Measurements from ENCODE around the gene CNOT6L.
"Not testable (repeated sequence)": the region's sequence is repeated elsewhere in the genome, so short reads cannot be mapped to it uniquely, and the experiment has no call there.

CNOT6L gene

GRCh38 chr4:77819843-77820648, 878 bp upstream of the CNOT6L start:
- DNase-seq = peak; percentile 97

DNA sequence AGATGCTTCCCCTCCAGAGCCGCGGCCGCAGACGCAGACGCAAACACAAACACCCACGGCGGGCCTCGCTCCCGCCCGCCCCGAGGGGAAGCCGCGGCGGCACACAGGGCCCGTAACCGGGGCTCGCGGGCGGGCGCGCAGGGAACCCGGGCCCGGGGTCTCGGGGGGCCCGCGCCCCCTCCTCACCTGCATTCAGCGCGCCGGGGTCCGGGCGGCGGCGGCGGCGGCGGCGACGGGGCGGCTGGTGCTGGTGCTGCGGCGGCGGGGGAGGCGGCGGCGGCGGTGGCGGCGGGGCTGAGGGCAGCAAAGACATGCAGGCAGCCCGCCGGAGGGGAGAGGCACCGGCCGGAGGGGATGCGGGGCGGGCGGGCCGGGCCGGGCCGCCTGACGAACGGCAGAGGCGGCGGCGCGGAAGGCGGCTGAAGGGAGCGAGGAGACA, 255 bp upstream of the CNOT6L start:
- DNase-seq = peak; percentile 14

DNA sequence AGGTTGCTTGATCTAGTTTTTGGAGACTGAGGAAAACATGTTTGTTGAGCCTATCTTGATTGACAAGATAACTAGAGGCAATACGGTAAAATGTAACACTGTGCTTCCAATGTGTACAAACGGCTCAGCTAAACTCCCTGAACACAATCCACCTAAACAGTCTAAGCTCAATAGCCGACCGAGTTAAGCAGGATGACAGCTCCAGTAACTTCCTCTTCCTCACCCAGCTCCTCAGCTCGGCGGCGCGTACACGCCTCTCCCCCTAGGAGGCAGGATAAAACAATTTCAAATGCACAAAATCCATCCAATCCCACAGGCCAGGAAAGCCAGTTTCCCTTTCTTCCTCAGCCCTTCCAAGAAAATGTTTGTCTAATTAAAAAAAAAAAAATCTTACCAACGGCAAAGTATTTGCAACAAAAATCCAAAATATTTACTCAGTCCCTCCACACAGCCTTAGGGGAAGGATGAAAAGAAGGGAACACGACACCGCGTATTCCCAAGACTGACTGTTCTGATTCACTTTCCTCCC, 1.0 kb downstream of the CNOT6L start:
- DNase-seq = peak; percentile 67

GRCh38 chr4:77817304-77818072, 1.7 kb downstream of the CNOT6L start:
- peak; percentile 27 for DNase-seq

DNA sequence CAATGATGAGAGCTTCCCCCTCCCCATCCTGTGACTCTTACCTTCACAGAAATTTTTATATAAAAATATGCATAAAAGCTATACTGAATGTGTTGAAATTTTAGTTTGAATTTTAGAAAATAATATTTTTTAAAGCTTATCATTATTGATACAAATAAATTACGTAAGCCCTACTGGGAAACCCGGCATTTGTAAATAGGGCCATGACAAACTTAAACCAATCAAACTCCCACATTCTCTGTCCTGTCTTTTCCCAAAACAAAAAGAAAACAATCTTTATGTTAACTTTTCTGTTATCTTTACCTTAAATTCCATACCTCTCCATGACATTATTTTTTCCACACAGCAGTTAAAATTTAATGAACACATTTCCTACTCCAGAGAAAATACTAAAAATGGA, 2.6 kb downstream of the CNOT6L start:
- no peak for DNase-seq

GRCh38 chr4:77815636-77816035, 3.5 kb downstream of the CNOT6L start:
- DNase-seq = peak; percentile 12

- DNase-seq = no peak
Measured at GRCh38 chr4:77805840-77806239, 13.3 kb downstream of the CNOT6L start.

GRCh38 chr4:77804471-77804870, 14.7 kb downstream of the CNOT6L start:
- DNase-seq = no peak

DNA sequence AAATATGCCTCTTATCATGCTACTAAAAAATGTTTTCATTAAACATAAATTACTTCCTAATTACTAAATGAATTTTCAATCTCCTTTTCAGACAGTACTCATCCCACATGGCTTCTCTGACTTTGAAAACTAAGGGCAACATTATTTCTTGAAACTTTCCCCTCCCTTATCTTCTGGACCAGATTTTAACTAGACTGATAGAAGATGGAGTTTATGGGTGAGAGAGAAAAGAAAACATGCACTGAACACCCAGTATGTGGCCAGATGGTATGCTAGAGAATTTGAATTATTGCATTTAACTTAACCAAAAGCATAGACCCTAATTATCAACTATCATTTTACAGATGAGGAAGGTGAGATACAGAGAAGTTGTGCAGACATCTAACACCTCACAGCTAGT, 16.8 kb downstream of the CNOT6L start:
- DNase-seq = no peak

DNA sequence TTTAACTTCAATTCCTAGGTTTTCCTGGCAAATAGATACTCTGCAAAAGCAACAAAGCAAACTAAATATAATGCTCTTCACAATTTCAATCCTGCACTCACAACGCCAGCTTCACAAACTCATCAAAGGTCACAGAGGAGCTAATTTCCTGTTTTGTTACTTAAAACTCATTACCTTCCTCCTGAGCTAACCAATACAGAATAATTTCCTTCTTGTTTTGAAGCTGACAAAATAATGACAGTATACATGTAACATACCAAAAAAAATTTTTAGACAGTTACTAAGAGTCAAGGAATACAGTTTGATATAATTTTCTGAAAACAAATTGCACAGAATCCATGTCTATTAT, 17.9 kb downstream of the CNOT6L start:
- DNase-seq = peak; percentile 40

DNA sequence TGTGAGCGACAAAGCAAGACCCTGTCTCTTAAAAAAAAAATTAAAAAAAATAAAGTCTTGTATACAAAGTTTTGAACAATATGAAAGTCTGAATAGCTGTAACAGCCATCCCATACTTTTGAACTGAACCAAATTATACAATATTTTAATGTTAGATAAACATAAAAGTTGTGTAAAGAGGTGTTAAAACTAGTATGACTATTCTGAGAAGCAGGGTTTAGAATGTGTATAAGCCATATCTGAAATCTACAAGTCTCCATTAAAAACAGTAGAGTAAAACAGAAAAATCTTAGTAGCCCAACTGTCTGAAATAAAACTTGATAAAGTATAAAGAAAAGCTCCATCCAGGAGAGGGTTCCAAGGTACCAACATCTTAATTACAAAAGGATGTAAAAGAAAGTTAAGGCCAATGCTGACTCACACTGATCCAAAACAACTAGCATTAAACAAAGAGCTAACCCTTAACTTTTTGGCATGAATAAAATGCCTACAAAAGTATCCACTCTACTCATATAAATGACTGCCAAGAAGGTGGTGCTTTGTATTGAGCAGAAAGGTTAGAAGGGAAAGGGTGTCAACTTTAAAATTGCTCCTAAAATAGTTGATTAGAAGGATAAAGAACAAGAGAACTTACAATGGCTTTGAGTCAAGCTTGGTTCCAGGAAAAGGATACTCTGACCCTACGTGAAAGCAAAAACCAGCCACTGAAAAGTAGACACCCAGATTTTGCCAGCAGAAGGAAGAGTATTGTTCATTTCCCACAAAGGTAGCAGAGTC, 18.5 kb downstream of the CNOT6L start:
- DNase-seq = peak; percentile 35

GRCh38 chr4:77800077-77800476, 19.1 kb downstream of the CNOT6L start:
- no peak for DNase-seq

DNA sequence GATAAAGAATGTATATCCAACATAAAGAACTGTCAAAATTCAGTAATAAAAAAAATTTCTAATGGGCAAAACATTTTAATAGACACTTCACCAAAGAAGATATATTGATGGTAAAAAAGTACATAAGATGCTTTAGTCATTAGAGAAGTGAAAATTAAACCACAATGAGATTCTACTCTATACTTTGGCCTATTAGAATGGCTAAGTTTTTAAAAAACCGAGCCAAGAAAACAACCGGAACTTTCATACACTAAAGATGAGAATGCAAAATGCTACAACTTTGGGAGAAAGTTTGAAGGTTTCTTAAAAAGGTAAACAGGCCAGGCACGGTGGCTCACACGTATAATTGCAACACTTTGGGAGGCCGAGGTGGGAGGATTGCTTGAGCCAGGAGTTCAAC, 20.8 kb downstream of the CNOT6L start:
- DNase-seq = peak; percentile 43

DNA sequence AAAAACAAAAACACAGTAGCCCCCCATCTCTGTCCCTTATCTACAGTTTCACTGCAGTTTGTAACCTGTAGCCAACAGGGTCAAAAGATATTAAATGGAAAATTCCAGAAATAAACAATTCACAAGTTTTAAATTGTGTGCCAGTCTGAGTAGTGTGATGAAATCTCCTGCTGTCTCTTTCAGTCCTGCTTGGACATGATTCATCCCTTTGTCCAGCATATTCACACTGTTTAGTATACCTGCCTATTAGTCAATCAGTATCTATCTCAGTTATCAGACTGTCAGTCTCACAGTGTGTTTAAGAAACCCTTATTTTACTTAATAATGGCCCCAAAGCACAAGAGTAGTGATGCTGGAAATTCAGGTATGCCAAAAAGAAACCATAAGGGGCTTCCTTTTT, 21.9 kb downstream of the CNOT6L start:
- DNase-seq = no peak

GRCh38 chr4:77795326-77795725, 23.8 kb downstream of the CNOT6L start:
- no peak for DNase-seq

GRCh38 chr4:77790146-77790545, 29.0 kb downstream of the CNOT6L start:
- no peak for DNase-seq

DNA sequence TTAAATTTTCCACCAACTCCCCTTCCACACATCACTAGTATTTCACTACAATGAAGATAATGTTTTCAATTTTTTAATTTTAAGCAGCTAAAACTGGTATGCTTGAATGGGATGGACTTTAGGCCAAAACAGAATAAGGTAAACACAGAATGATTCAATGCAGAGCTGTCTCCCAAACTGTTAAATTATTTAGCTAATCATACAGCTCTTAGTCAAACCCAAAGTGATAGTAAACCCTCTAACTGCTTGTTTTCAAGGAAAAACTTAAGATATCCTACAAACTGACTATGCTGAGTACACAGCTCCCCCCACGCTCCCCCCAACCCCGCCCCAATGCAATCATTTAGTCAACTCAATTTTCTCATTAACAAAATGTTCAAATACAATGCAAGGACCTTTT, 30.2 kb downstream of the CNOT6L start:
- DNase-seq = no peak

GRCh38 chr4:77787969-77788368, 31.2 kb downstream of the CNOT6L start:
- DNase-seq = no peak

GRCh38 chr4:77785669-77786068, 33.5 kb downstream of the CNOT6L start:
- DNase-seq = no peak

GRCh38 chr4:77783895-77784294, 35.3 kb downstream of the CNOT6L start:
- no peak for DNase-seq

- DNase-seq = no peak
Measured at GRCh38 chr4:77782102-77782835, 36.9 kb downstream of the CNOT6L start.

- not testable (repeated sequence) for DNase-seq
Measured at GRCh38 chr4:77780762-77781161, 38.4 kb downstream of the CNOT6L start.
